ENCODE results near the gene STK17A. TPM values are rescaled to one million over a fixed set of nuclear protein-coding genes. Genes with fewer than 3 reads are reported as not detected.
"Not testable (repeated sequence)": the region's sequence is repeated elsewhere in the genome, so short reads cannot be mapped to it uniquely, and the experiment has no call there.

The STK17A gene
- total RNA-seq, 1 donor from 2014 or later: 28.6 TPM

GRCh38 chr7:43664681-43665080, 81.8 kb downstream of the STK17A start:
- Mint-ChIP-seq H3K9me3 (ENCODE audit: unreplicated experiment) (no peaks in the 10 kb centered on the region), H3K27ac (ENCODE audit: unreplicated experiment) (no peak overlapping the region), H3K4me3 (ENCODE audit: unreplicated experiment) (no peak overlapping the region), H3K4me1 (ENCODE audit: unreplicated experiment) (peaks cover 13% of the 10 kb centered on the region), H3K27me3 (ENCODE audit: unreplicated experiment) (peaks cover 2% of the 10 kb centered on the region), H3K36me3 (ENCODE audit: low read depth, unreplicated experiment) (peaks cover 13% of the 10 kb centered on the region)
- DNase-seq (ENCODE audit: low spot score): no peak
- TF ChIP-seq CTCF (IDR thresholded peaks at IDR 0.05; ENCODE audit: unreplicated experiment): no peak

- DNase-seq (ENCODE audit: low spot score): no peak
- Mint-ChIP-seq H3K27me3 (ENCODE audit: unreplicated experiment) (peaks cover 2% of the 10 kb centered on the region), H3K4me1 (ENCODE audit: unreplicated experiment) (peaks cover 13% of the 10 kb centered on the region), H3K4me3 (ENCODE audit: unreplicated experiment) (no peak overlapping the region), H3K27ac (ENCODE audit: unreplicated experiment) (no peak overlapping the region), H3K9me3 (ENCODE audit: unreplicated experiment) (no peaks in the 10 kb centered on the region), H3K36me3 (ENCODE audit: low read depth, unreplicated experiment) (peaks cover 13% of the 10 kb centered on the region)
- no peak for TF ChIP-seq CTCF (IDR thresholded peaks at IDR 0.05; ENCODE audit: unreplicated experiment)
Measured at GRCh38 chr7:43666938-43667337, 84.0 kb downstream of the STK17A start.

GRCh38 chr7:43668035-43668434, 85.1 kb downstream of the STK17A start:
- peaks cover 13% of the 10 kb centered on the region for H3K4me1 Mint-ChIP-seq (ENCODE audit: unreplicated experiment)
- no peaks in the 10 kb centered on the region for H3K9me3 Mint-ChIP-seq (ENCODE audit: unreplicated experiment)
- no peak overlapping the region for H3K27ac Mint-ChIP-seq (ENCODE audit: unreplicated experiment)

GRCh38 chr7:43669286-43670081, 86.6 kb downstream of the STK17A start:
- H3K27ac Mint-ChIP-seq (ENCODE audit: unreplicated experiment): no peak overlapping the region
- peaks cover 2% of the 10 kb centered on the region for H3K27me3 Mint-ChIP-seq (ENCODE audit: unreplicated experiment)
- H3K9me3 Mint-ChIP-seq (ENCODE audit: unreplicated experiment): no peaks in the 10 kb centered on the region
- H3K4me1 Mint-ChIP-seq (ENCODE audit: unreplicated experiment): peaks cover 13% of the 10 kb centered on the region
- peaks cover 13% of the 10 kb centered on the region for H3K36me3 Mint-ChIP-seq (ENCODE audit: low read depth, unreplicated experiment)
- H3K4me3 Mint-ChIP-seq (ENCODE audit: unreplicated experiment): no peak overlapping the region
- no peak for DNase-seq (ENCODE audit: low spot score)
- TF ChIP-seq CTCF (IDR thresholded peaks at IDR 0.05; ENCODE audit: unreplicated experiment): no peak

More at GRCh38 chr7:43668035-43668434, 85.1 kb downstream of the STK17A start:
- peaks cover 13% of the 10 kb centered on the region for H3K36me3 Mint-ChIP-seq (ENCODE audit: low read depth, unreplicated experiment)
- no peak for DNase-seq (ENCODE audit: low spot score)
- no peak for TF ChIP-seq CTCF (IDR thresholded peaks at IDR 0.05; ENCODE audit: unreplicated experiment)
- peaks cover 2% of the 10 kb centered on the region for H3K27me3 Mint-ChIP-seq (ENCODE audit: unreplicated experiment)
- H3K4me3 Mint-ChIP-seq (ENCODE audit: unreplicated experiment): no peak overlapping the region

GRCh38 chr7:43671521-43671920, 88.6 kb downstream of the STK17A start:
- Mint-ChIP-seq H3K27me3 (ENCODE audit: unreplicated experiment) (peaks cover 2% of the 10 kb centered on the region), H3K9me3 (ENCODE audit: unreplicated experiment) (no peaks in the 10 kb centered on the region), H3K4me1 (ENCODE audit: unreplicated experiment) (no peaks in the 10 kb centered on the region), H3K36me3 (ENCODE audit: low read depth, unreplicated experiment) (peaks cover 10% of the 10 kb centered on the region), H3K4me3 (ENCODE audit: unreplicated experiment) (no peak overlapping the region), H3K27ac (ENCODE audit: unreplicated experiment) (no peak overlapping the region)
- DNase-seq (ENCODE audit: low spot score): no peak
- TF ChIP-seq CTCF (IDR thresholded peaks at IDR 0.05; ENCODE audit: unreplicated experiment): no peak

- H3K36me3 Mint-ChIP-seq (ENCODE audit: low read depth, unreplicated experiment); H3K4me3 Mint-ChIP-seq (ENCODE audit: unreplicated experiment); H3K27ac Mint-ChIP-seq (ENCODE audit: unreplicated experiment); H3K27me3 Mint-ChIP-seq (ENCODE audit: unreplicated experiment); H3K9me3 Mint-ChIP-seq (ENCODE audit: unreplicated experiment); H3K4me1 Mint-ChIP-seq (ENCODE audit: unreplicated experiment); DNase-seq (ENCODE audit: low spot score): not testable (repeated sequence)
Measured at GRCh38 chr7:43673243-43673976, 90.5 kb downstream of the STK17A start.

Data from endothelial cell (in vitro differentiated cells).